CD4-positive, CD25-positive, alpha-beta regulatory T cell (primary cell): Measurements from ENCODE around the gene MAPK9. TPM values are rescaled to one million over a fixed set of nuclear protein-coding genes. Genes with fewer than 3 reads are reported as not detected.

Experiments used
- ATAC-seq, 2 donors: fragments of 150-1000 bp; cut with Tn5 transposase; one replicate each; pipeline ENCODE4 v1.10.0; 2021; ENCODE audit warnings: low read depth in 2 of 2, moderate number of reproducible peaks in 2 of 2, moderate library complexity in 1 of 2
- DNase-seq, 3 donors: peaks; one replicate each; pipeline versions ENCODE4 v3.0.0 to v3.0.0-alpha.2; 2012 to 2022; ENCODE audit warnings: mixed read lengths in 1 of 3
- H3K27ac ChIP-seq: one replicate; pipeline ENCODE4 v1.7.0; 2013; ENCODE audit warnings: mild to moderate bottlenecking, low read length; ENCODE audit not compliant: insufficient read depth, poor library complexity, severe bottlenecking
- H3K27me3 ChIP-seq: one replicate; pipeline ENCODE4 v1.7.0; 2013; ENCODE audit warnings: low read length; ENCODE audit not compliant: control insufficient read depth, insufficient read depth
- H3K36me3 ChIP-seq: one replicate; pipeline ENCODE4 v1.7.0; 2013; ENCODE audit warnings: mild to moderate bottlenecking, low read length, moderate library complexity; ENCODE audit not compliant: control insufficient read depth, insufficient read depth
- H3K4me1 ChIP-seq: 2 replicates; pipeline ENCODE4 v1.7.0; 2013; ENCODE audit warnings: mild to moderate bottlenecking, low read length; ENCODE audit not compliant: insufficient read depth, control insufficient read depth, poor library complexity, severe bottlenecking
- H3K4me3 ChIP-seq: one replicate; pipeline ENCODE4 v1.7.0; 2013; ENCODE audit warnings: low read depth, mild to moderate bottlenecking, low read length, moderate library complexity
- H3K9me3 ChIP-seq, 2 experiments: 1 replicate in 1 of 2; 2 replicates in 1 of 2; pipeline ENCODE4 v1.7.0; 2013; ENCODE audit warnings: low read length in 2 of 2, mild to moderate bottlenecking in 1 of 2, moderate library complexity in 1 of 2; ENCODE audit not compliant: control insufficient read depth in 2 of 2
- H3K27ac Mint-ChIP-seq, 3 donors: one replicate each; pipeline ENCODE4 v1.8.0; 2020 to 2022; ENCODE audit warnings: mild to moderate bottlenecking in 3 of 3, mixed read lengths in 3 of 3, moderate library complexity in 2 of 3
- H3K27me3 Mint-ChIP-seq: one replicate; pipeline ENCODE4 v1.8.0; 2022; ENCODE audit warnings: mild to moderate bottlenecking, mixed read lengths
- H3K36me3 Mint-ChIP-seq: one replicate; pipeline ENCODE4 v1.8.0; 2020; ENCODE audit warnings: mixed read lengths
- H3K4me1 Mint-ChIP-seq, 4 donors: one replicate each; pipeline ENCODE4 v1.8.0; 2020 to 2022; ENCODE audit warnings: mixed read lengths in 4 of 4, mild to moderate bottlenecking in 1 of 4
- H3K4me3 Mint-ChIP-seq, 4 donors: one replicate each; pipeline ENCODE4 v1.8.0; 2020 to 2022; ENCODE audit warnings: mild to moderate bottlenecking in 4 of 4, mixed read lengths in 4 of 4, moderate library complexity in 3 of 4
- H3K9me3 Mint-ChIP-seq, 7 donors: one replicate each; pipeline ENCODE4 v1.8.0; 2020 to 2022; ENCODE audit warnings: mixed read lengths in 7 of 7, mild to moderate bottlenecking in 3 of 7, moderate library complexity in 2 of 7
- polyA plus RNA-seq, 4 donors: library from polyadenylated mRNA; unstranded; fragments of 300-500 nt; fragmentation: Illumina TruSeq; gene quantifications; one replicate each; pipeline ENCODE4 v1.2.3, GENCODE V29; 2021
- total RNA-seq: library from RNA; stranded (reverse); gene quantifications from one replicate; pipeline ENCODE4 v1.2.3, GENCODE V29; 2022

MAPK9 gene
- total and polyA plus RNA-seq, 5 donors from 2014 or later, result 18.5 to 35.4 (median 23.1) TPM

- no peaks in the 10 kb centered on the region for H3K4me1 ChIP-seq
- ATAC-seq (no peak), DNase-seq (no peak)
- no peaks in the 10 kb centered on the region for H3K27me3 Mint-ChIP-seq
- no peak overlapping the region for H3K27ac Mint-ChIP-seq
- no peaks in the 10 kb centered on the region for H3K4me1 Mint-ChIP-seq
- H3K27ac ChIP-seq, result no peak overlapping the region
- peaks cover 21 to 24% of the 10 kb centered on the region in 2 experiments for H3K9me3 ChIP-seq
- H3K36me3 Mint-ChIP-seq, result peaks cover 88% of the 10 kb centered on the region
- peaks cover 0 to 22% (median 10%) of the 10 kb centered on the region in 7 donors for H3K9me3 Mint-ChIP-seq
- no peak overlapping the region for H3K4me3 Mint-ChIP-seq
- no peak overlapping the region for H3K4me3 ChIP-seq
- peaks cover 93% of the 10 kb centered on the region for H3K36me3 ChIP-seq
- no peaks in the 10 kb centered on the region for H3K27me3 ChIP-seq
Observed at GRCh38 chr5:180238631-180239030, 53.3 kb downstream of the MAPK9 start.

GRCh38 chr5:180235846-180236245, 56.0 kb downstream of the MAPK9 start:
- H3K27me3 ChIP-seq, result no peaks in the 10 kb centered on the region
- H3K4me3 Mint-ChIP-seq, result no peak overlapping the region
- H3K4me1 Mint-ChIP-seq, result no peaks in the 10 kb centered on the region
- H3K4me1 ChIP-seq, result no peaks in the 10 kb centered on the region
- H3K9me3 Mint-ChIP-seq, result peaks cover 0 to 15% (median 9%) of the 10 kb centered on the region in 7 donors
- peaks cover 69% of the 10 kb centered on the region for H3K36me3 ChIP-seq
- peaks cover 7 to 18% of the 10 kb centered on the region in 2 experiments for H3K9me3 ChIP-seq
- no peaks in the 10 kb centered on the region for H3K27me3 Mint-ChIP-seq
- ATAC-seq (no peak), DNase-seq (no peak)
- H3K36me3 Mint-ChIP-seq, result peaks cover 73% of the 10 kb centered on the region
- no peak overlapping the region for H3K4me3 ChIP-seq
- no peak overlapping the region for H3K27ac Mint-ChIP-seq
- no peak overlapping the region for H3K27ac ChIP-seq

GRCh38 chr5:180235077-180235476, 56.8 kb downstream of the MAPK9 start:
- DNase-seq (no peak), ATAC-seq (no peak)
- Mint-ChIP-seq H3K27me3 (no peaks in the 10 kb centered on the region), H3K27ac (no peak overlapping the region), H3K9me3 (peaks cover 0 to 13% (median 6%) of the 10 kb centered on the region in 7 donors), H3K4me3 (no peak overlapping the region), H3K4me1 (no peaks in the 10 kb centered on the region), H3K36me3 (peaks cover 67% of the 10 kb centered on the region)
- Histone ChIP-seq H3K4me3 (no peak overlapping the region), H3K27me3 (no peaks in the 10 kb centered on the region), H3K9me3 (peaks cover 8 to 14% of the 10 kb centered on the region in 2 experiments), H3K36me3 (peaks cover 61% of the 10 kb centered on the region), H3K27ac (no peak overlapping the region), H3K4me1 (no peaks in the 10 kb centered on the region)

- no peak overlapping the region for H3K27ac ChIP-seq
- peaks cover 8 to 14% of the 10 kb centered on the region in 2 experiments for H3K9me3 ChIP-seq
- Mint-ChIP-seq H3K27ac (no peak overlapping the region), H3K27me3 (no peaks in the 10 kb centered on the region), H3K4me3 (no peak overlapping the region), H3K36me3 (peaks cover 63% of the 10 kb centered on the region), H3K9me3 (peaks cover 0 to 13% (median 6%) of the 10 kb centered on the region in 7 donors), H3K4me1 (no peaks in the 10 kb centered on the region)
- no peak for DNase-seq
- no peak for ATAC-seq
- peaks cover 53% of the 10 kb centered on the region for H3K36me3 ChIP-seq
- no peak overlapping the region for H3K4me3 ChIP-seq
- no peaks in the 10 kb centered on the region for H3K4me1 ChIP-seq
- no peaks in the 10 kb centered on the region for H3K27me3 ChIP-seq
Observed at GRCh38 chr5:180234271-180234670, 57.6 kb downstream of the MAPK9 start.

- Mint-ChIP-seq H3K36me3 (peaks cover 62% of the 10 kb centered on the region), H3K27ac (no peak overlapping the region), H3K9me3 (peaks cover 0 to 13% (median 6%) of the 10 kb centered on the region in 7 donors), H3K4me3 (no peak overlapping the region), H3K27me3 (no peaks in the 10 kb centered on the region), H3K4me1 (no peaks in the 10 kb centered on the region)
- H3K36me3 ChIP-seq, result peaks cover 48% of the 10 kb centered on the region
- no peaks in the 10 kb centered on the region for H3K27me3 ChIP-seq
- ATAC-seq (no peak), DNase-seq (no peak)
- H3K9me3 ChIP-seq, result peaks cover 8 to 14% of the 10 kb centered on the region in 2 experiments
- no peak overlapping the region for H3K27ac ChIP-seq
- no peak overlapping the region for H3K4me3 ChIP-seq
- H3K4me1 ChIP-seq, result no peaks in the 10 kb centered on the region
Observed at GRCh38 chr5:180233729-180234128, 58.2 kb downstream of the MAPK9 start.

GRCh38 chr5:180230017-180230416, 61.9 kb downstream of the MAPK9 start:
- no peaks in the 10 kb centered on the region for H3K4me1 Mint-ChIP-seq
- Histone ChIP-seq H3K27me3 (no peaks in the 10 kb centered on the region), H3K27ac (no peak overlapping the region), H3K4me3 (no peak overlapping the region), H3K9me3 (peaks cover 22 to 31% of the 10 kb centered on the region in 2 experiments), H3K36me3 (peaks cover 15% of the 10 kb centered on the region), H3K4me1 (no peaks in the 10 kb centered on the region)
- peaks cover 38% of the 10 kb centered on the region for H3K36me3 Mint-ChIP-seq
- peaks cover 1 to 40% (median 10%) of the 10 kb centered on the region in 7 donors for H3K9me3 Mint-ChIP-seq
- peak overlapping the region in 1 of 4 donors; percentile 21 for H3K4me3 Mint-ChIP-seq
- DNase-seq (no peak), ATAC-seq (no peak)
- H3K27ac Mint-ChIP-seq, result peak overlapping the region in 1 of 3 donors; percentile 36
- no peaks in the 10 kb centered on the region for H3K27me3 Mint-ChIP-seq

- DNase-seq, result no peak
- Mint-ChIP-seq H3K36me3 (peaks cover 11% of the 10 kb centered on the region), H3K27me3 (no peaks in the 10 kb centered on the region), H3K27ac (no peak overlapping the region), H3K4me1 (no peaks in the 10 kb centered on the region), H3K4me3 (no peak overlapping the region), H3K9me3 (peaks cover 1 to 79% (median 36%) of the 10 kb centered on the region in 7 donors)
- no peak overlapping the region for H3K4me3 ChIP-seq
- no peaks in the 10 kb centered on the region for H3K4me1 ChIP-seq
- H3K9me3 ChIP-seq, result peaks cover 38 to 75% of the 10 kb centered on the region in 2 experiments
- no peak for ATAC-seq
- H3K27me3 ChIP-seq, result no peaks in the 10 kb centered on the region
- H3K36me3 ChIP-seq, result no peaks in the 10 kb centered on the region
- H3K27ac ChIP-seq, result no peak overlapping the region
Observed at GRCh38 chr5:180222056-180222455, 69.8 kb downstream of the MAPK9 start.

GRCh38 chr5:180217797-180218196, 74.1 kb downstream of the MAPK9 start:
- Mint-ChIP-seq H3K27me3 (no peaks in the 10 kb centered on the region), H3K27ac (no peak overlapping the region), H3K4me1 (no peaks in the 10 kb centered on the region), H3K36me3 (peaks cover 4% of the 10 kb centered on the region), H3K9me3 (peaks cover 0 to 57% (median 17%) of the 10 kb centered on the region in 7 donors), H3K4me3 (no peak overlapping the region)
- no peaks in the 10 kb centered on the region for H3K27me3 ChIP-seq
- no peaks in the 10 kb centered on the region for H3K4me1 ChIP-seq
- H3K9me3 ChIP-seq, result peaks cover 19 to 63% of the 10 kb centered on the region in 2 experiments
- no peak overlapping the region for H3K4me3 ChIP-seq
- ATAC-seq (no peak), DNase-seq (no peak)
- no peaks in the 10 kb centered on the region for H3K36me3 ChIP-seq
- H3K27ac ChIP-seq, result no peak overlapping the region
